ENCODE measurements around the gene OR6K3. TPM values are rescaled to one million over a fixed set of nuclear protein-coding genes. Genes with fewer than 3 reads are reported as not detected.

OR6K3 gene
- total RNA-seq, 2 experiments from 2014 or later: not detected

GRCh38 chr1:158735848-158736247 lies 15.3 kb upstream of the OR6K3 start:
- no peak overlapping the region for H3K27ac Mint-ChIP-seq
- peaks cover 17% of the 10 kb centered on the region for H3K27me3 Mint-ChIP-seq

DNA sequence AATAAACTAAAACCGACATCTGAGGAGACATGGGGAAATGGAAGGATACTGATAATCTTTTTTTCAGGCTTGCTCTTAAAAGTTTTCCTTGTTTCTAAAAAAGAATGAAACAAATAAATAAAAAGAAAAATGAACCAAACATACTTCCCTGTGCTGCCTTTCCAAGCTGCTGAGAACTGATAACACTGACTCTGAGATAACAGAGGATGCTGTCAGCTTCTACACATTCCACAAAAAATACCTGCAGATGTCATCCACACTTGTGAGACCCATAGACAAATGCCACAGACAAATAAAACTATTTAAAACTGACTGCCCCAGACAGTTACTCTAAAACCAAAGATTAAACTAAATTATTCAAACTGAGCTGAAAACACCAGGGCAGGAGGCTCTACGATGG lies 12.0 kb upstream of the OR6K3 start:
- Histone ChIP-seq H3K27me3 (ENCODE audit: control insufficient read depth in 1 of 2, insufficient read depth in 2 of 2, low read length in 2 of 2) (peaks cover 0 to 2% of the 10 kb centered on the region in 2 experiments), H3K9me3 (ENCODE audit: control insufficient read depth in 1 of 2, insufficient read depth in 1 of 2, low read length in 2 of 2) (no peaks in the 10 kb centered on the region), H3K4me1 (ENCODE audit: insufficient read depth, low read length) (no peaks in the 10 kb centered on the region), H3K4me3 (ENCODE audit: low read length) (no peak overlapping the region), H3K27ac (ENCODE audit: low read depth in 1 of 2, low read length in 2 of 2) (no peak overlapping the region), H3K36me3 (ENCODE audit: insufficient read depth, low read length) (no peaks in the 10 kb centered on the region)
- TF ChIP-seq, protein P1, sequence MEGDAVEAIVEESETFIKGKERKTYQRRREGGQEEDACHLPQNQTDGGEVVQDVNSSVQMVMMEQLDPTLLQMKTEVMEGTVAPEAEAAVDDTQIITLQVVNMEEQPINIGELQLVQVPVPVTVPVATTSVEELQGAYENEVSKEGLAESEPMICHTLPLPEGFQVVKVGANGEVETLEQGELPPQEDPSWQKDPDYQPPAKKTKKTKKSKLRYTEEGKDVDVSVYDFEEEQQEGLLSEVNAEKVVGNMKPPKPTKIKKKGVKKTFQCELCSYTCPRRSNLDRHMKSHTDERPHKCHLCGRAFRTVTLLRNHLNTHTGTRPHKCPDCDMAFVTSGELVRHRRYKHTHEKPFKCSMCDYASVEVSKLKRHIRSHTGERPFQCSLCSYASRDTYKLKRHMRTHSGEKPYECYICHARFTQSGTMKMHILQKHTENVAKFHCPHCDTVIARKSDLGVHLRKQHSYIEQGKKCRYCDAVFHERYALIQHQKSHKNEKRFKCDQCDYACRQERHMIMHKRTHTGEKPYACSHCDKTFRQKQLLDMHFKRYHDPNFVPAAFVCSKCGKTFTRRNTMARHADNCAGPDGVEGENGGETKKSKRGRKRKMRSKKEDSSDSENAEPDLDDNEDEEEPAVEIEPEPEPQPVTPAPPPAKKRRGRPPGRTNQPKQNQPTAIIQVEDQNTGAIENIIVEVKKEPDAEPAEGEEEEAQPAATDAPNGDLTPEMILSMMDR (IDR thresholded peaks at IDR 0.05): no peak
- Mint-ChIP-seq H3K4me1 (ENCODE audit: low read depth) (no peaks in the 10 kb centered on the region), H3K4me3 (no peak overlapping the region), H3K36me3 (ENCODE audit: low read depth) (no peaks in the 10 kb centered on the region), H3K9me3 (no peaks in the 10 kb centered on the region), H3K27ac (no peak overlapping the region), H3K27me3 (peaks cover 5% of the 10 kb centered on the region)
- ATAC-seq (ENCODE audit: poor library complexity) (no peak), DNase-seq (no peak)
- intact Hi-C loops (cut with DNase I, micrococcal nuclease): no loop called here
- ChIA-PET POLR2A (no interaction called here), CTCF (no interaction called here)

More at GRCh38 chr1:158735848-158736247, 15.3 kb upstream of the OR6K3 start:
- no peaks in the 10 kb centered on the region for H3K36me3 Mint-ChIP-seq (ENCODE audit: low read depth)
- CTCF ChIA-PET: interaction anchor here (1.0 kb wide), 1 partner anchor 37 kb away, joined by 3 read pairs; no protein-coding TSS in a partner anchor
- TF ChIP-seq, protein P1 (IDR thresholded peaks at IDR 0.05): no peak
- no peaks in the 10 kb centered on the region for H3K4me1 Mint-ChIP-seq (ENCODE audit: low read depth)
- Histone ChIP-seq H3K4me1 (ENCODE audit: insufficient read depth, low read length) (no peaks in the 10 kb centered on the region), H3K36me3 (ENCODE audit: insufficient read depth, low read length) (no peaks in the 10 kb centered on the region), H3K4me3 (ENCODE audit: low read length) (no peak overlapping the region), H3K9me3 (ENCODE audit: control insufficient read depth in 1 of 2, insufficient read depth in 1 of 2, low read length in 2 of 2) (no peaks in the 10 kb centered on the region), H3K27me3 (ENCODE audit: control insufficient read depth in 1 of 2, insufficient read depth in 2 of 2, low read length in 2 of 2) (peaks cover 2 to 4% of the 10 kb centered on the region in 2 experiments), H3K27ac (ENCODE audit: low read depth in 1 of 2, low read length in 2 of 2) (no peak overlapping the region)
- POLR2A ChIA-PET: no interaction called here
- intact Hi-C loops (cut with DNase I, micrococcal nuclease): no loop called here
- DNase-seq: no peak
- no peak overlapping the region for H3K4me3 Mint-ChIP-seq
- no peak for ATAC-seq (ENCODE audit: poor library complexity)
- H3K9me3 Mint-ChIP-seq: no peaks in the 10 kb centered on the region

DNA sequence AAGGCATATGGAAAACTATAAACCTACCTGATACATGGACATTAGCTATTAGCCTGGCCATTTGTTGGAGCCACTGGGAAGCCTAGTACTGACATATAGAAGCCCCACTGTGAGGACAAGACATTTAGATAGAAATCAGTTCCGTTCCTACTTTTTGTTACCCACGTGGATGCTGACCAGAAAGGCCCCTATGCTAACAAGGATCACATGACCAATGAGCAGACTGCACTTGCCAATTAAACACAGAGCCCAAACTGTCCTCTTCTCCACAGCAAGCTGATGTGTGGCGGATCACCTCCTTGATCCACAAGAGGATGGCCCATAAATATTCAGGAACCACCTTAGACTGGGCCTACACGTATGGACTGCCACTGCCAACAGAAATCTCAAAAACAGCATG lies 11.2 kb upstream of the OR6K3 start:
- CTCF ChIA-PET: no interaction called here

More for the DNA sequence above, 11.2 kb upstream of the OR6K3 start:
- no peak for DNase-seq
- Histone ChIP-seq H3K27me3 (ENCODE audit: control insufficient read depth in 1 of 2, insufficient read depth in 2 of 2, low read length in 2 of 2) (peaks cover 0 to 2% of the 10 kb centered on the region in 2 experiments), H3K9me3 (ENCODE audit: control insufficient read depth in 1 of 2, insufficient read depth in 1 of 2, low read length in 2 of 2) (no peaks in the 10 kb centered on the region), H3K4me3 (ENCODE audit: low read length) (no peak overlapping the region), H3K36me3 (ENCODE audit: insufficient read depth, low read length) (no peaks in the 10 kb centered on the region), H3K27ac (ENCODE audit: low read depth in 1 of 2, low read length in 2 of 2) (no peak overlapping the region), H3K4me1 (ENCODE audit: insufficient read depth, low read length) (no peaks in the 10 kb centered on the region)
- POLR2A ChIA-PET: no interaction called here
- H3K4me1 Mint-ChIP-seq (ENCODE audit: low read depth): no peaks in the 10 kb centered on the region
- no peaks in the 10 kb centered on the region for H3K9me3 Mint-ChIP-seq
- TF ChIP-seq, protein P1 (IDR thresholded peaks at IDR 0.05): no peak
- no peak overlapping the region for H3K4me3 Mint-ChIP-seq
- peaks cover 5% of the 10 kb centered on the region for H3K27me3 Mint-ChIP-seq
- no peak for ATAC-seq (ENCODE audit: poor library complexity)
- H3K36me3 Mint-ChIP-seq (ENCODE audit: low read depth): no peaks in the 10 kb centered on the region
- no peak overlapping the region for H3K27ac Mint-ChIP-seq
- intact Hi-C loops (cut with DNase I, micrococcal nuclease): no loop called here
